ENCODE results near the gene CSH1. TPM values are rescaled to one million over a fixed set of nuclear protein-coding genes. Genes with fewer than 3 reads are reported as not detected.
"Not testable (repeated sequence)": the region's sequence is repeated elsewhere in the genome, so short reads cannot be mapped to it uniquely, and the experiment has no call there.

Gene CSH1
- total RNA-seq, 2 experiments from 2014 or later = not detected

- CTCF ChIA-PET = interaction anchor here (0.7 to 3.7 kb wide), 14 partner anchors 8 to 252 kb away, joined by 3 to 17 read pairs (median 3); partner anchors contain the start of gene GH2
- POLR2A ChIA-PET = interaction anchor here (0.6 kb wide), 1 partner anchor 46 kb away, joined by 7 read pairs; no protein-coding TSS in a partner anchor
Observed at GRCh38 chr17:63911657-63912100, 15.3 kb upstream of the CSH1 start.

- ChIA-PET CTCF (interaction anchor here (1.0 to 3.7 kb wide), 13 partner anchors 8 to 222 kb away, joined by 3 to 17 read pairs (median 4); partner anchors contain the start of gene GH2), POLR2A (interaction anchor here (0.6 kb wide), 1 partner anchor 46 kb away, joined by 7 read pairs; no protein-coding TSS in a partner anchor)
Observed at GRCh38 chr17:63911041-63911635, 14.8 kb upstream of the CSH1 start, which contains the start of gene CSHL1. Gene CSHL1 (minus strand): TSS chr17:63911258. CDS start chr17:63911196, 62 bp downstream.

GRCh38 chr17:63910096-63910495 lies 13.7 kb upstream of the CSH1 start:
- CTCF ChIA-PET = interaction anchor here (1.1 to 3.7 kb wide), 5 partner anchors 29 to 223 kb away, joined by 5 to 17 read pairs (median 10); partner anchors contain the start of gene GH2
- POLR2A ChIA-PET = no interaction called here

DNA sequence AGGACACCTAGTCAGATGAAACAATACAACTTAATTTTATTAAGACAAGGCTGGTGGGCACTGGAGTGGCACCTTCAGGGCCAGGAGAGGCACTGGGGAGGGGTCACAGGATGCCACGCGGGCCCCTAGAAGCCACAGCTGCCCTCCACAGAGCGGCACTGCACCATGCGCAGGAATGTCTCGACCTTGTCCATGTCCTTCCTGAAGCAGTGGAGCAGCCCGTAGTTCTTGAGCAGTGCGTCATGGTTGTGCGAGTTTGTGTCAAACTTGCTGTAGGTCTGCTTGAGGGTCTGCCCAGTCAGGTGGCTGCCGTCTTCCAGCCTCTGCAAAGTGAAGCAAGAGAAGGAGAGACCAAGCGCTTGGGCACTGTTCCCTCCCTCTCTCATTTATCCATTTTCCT lies 13.2 kb upstream of the CSH1 start:
- CTCF ChIA-PET = interaction anchor here (2.4 kb wide), 1 partner anchor 223 kb away, joined by 10 read pairs; no protein-coding TSS in a partner anchor
- POLR2A ChIA-PET = not testable (repeated sequence)

GRCh38 chr17:63907161-63907778 lies 10.9 kb upstream of the CSH1 start:
- POLR2A ChIA-PET = not testable (repeated sequence)
- CTCF ChIA-PET = interaction anchor here (0.8 to 2.2 kb wide), 5 partner anchors 19 to 226 kb away, joined by 3 to 4 read pairs (median 4); no protein-coding TSS in a partner anchor

- CTCF ChIA-PET = interaction anchor here (0.7 to 2.7 kb wide), 6 partner anchors 10 to 140 kb away, joined by 3 to 9 read pairs (median 4); no protein-coding TSS in a partner anchor
- POLR2A ChIA-PET = not testable (repeated sequence)
Observed at GRCh38 chr17:63904796-63905195, 8.4 kb upstream of the CSH1 start.

- POLR2A ChIA-PET = not testable (repeated sequence)
- CTCF ChIA-PET = interaction anchor here (1.1 to 2.7 kb wide), 7 partner anchors 15 to 157 kb away, joined by 3 to 9 read pairs (median 4); no protein-coding TSS in a partner anchor
Observed at GRCh38 chr17:63903787-63904201, 7.4 kb upstream of the CSH1 start.

DNA sequence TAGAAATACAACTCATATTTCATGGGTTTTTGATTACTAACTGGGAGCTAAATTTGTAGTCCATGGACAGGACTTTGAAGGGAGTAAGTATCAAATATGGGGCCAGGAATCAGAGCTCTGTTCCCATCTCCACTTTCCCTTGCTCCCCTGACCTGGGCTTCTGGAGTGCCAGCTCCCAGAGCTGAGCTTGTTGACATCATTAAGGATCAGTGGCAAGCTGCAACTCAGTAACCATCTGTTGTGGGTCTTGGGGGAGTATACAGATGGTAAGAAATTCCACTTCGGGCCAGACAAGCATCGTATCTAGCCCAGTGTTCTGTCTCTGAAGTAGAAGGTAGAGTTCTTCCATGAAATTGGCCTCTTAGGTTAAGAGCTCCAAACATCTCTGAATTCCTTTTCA lies 5.6 kb upstream of the CSH1 start:
- CTCF ChIA-PET = interaction anchor here (0.9 to 1.1 kb wide), 4 partner anchors 12 to 246 kb away, joined by 3 to 4 read pairs (median 3); no protein-coding TSS in a partner anchor
- POLR2A ChIA-PET = not testable (repeated sequence)

GRCh38 chr17:63898899-63899798 lies 2.8 kb upstream of the CSH1 start:
- POLR2A ChIA-PET, CTCF ChIA-PET: not testable (repeated sequence)

- CTCF ChIA-PET = not testable (repeated sequence)
Observed at GRCh38 chr17:63894821-63895220, 1.6 kb downstream of the CSH1 start.

DNA sequence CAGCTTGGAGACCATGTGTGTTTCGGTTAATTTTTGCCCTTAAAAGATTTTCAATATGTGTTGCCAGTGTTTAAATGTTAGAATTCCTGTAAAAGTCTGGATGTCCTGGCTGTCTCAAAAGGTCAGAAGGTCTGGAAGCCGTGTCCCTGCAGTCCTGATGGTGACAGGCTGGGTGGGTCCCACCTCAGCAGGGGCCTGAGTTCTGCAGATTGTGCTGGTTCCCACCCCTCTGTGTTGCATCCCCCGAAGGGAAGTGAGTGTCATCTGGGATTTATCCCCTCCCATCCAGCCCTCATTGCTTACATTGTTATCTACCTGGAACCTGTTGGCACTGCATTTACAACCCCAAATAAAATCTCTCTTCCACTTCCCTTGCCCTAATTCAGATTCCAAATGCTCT lies 2.4 kb downstream of the CSH1 start:
- POLR2A ChIA-PET, CTCF ChIA-PET: not testable (repeated sequence)

More at GRCh38 chr17:63894821-63895220, 1.6 kb downstream of the CSH1 start:
- POLR2A ChIA-PET = not testable (repeated sequence)

- POLR2A ChIA-PET = not testable (repeated sequence)
- CTCF ChIA-PET = interaction anchor here (1.4 kb wide), 1 partner anchor 54 kb away, joined by 3 read pairs; no protein-coding TSS in a partner anchor
Observed at GRCh38 chr17:63892316-63893037, 3.9 kb downstream of the CSH1 start.

- CTCF ChIA-PET = interaction anchor here (0.6 to 1.8 kb wide), 7 partner anchors 13 to 390 kb away, joined by 3 to 4 read pairs (median 3); no protein-coding TSS in a partner anchor
- POLR2A ChIA-PET = not testable (repeated sequence)
Observed at GRCh38 chr17:63889026-63889848, 7.1 kb downstream of the CSH1 start.

- CTCF ChIA-PET, POLR2A ChIA-PET: not testable (repeated sequence)
Observed at GRCh38 chr17:63885119-63885518, 11.3 kb downstream of the CSH1 start.

DNA sequence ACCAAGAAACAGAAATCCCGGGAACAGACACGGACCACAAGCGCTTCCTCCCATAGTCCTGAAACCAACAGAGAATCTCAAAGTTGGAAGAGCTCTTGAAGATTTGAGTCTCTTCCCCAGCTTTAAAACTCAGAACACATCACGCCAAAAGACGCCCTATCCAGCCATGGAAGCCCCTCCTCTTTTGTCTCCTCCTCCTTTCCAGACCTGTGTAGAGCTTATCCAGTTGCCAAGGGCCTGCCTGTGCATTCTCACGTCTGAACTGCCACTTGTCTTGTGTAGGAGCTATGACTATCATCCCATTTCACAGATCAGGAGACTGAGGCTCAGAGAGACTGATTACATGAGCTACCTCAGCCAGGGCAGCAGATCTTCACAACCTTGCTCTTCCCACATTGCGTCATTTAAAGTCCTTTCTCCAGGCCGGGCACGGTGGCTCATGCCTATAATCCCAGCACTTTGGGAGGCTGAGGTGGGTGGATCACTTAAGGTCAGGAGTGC lies 13.7 kb downstream of the CSH1 start:
- POLR2A ChIA-PET = not testable (repeated sequence)
- CTCF ChIA-PET = interaction anchor here (0.7 to 1.2 kb wide), 5 partner anchors 19 to 1449 kb away, joined by 3 to 4 read pairs (median 4); no protein-coding TSS in a partner anchor

DNA sequence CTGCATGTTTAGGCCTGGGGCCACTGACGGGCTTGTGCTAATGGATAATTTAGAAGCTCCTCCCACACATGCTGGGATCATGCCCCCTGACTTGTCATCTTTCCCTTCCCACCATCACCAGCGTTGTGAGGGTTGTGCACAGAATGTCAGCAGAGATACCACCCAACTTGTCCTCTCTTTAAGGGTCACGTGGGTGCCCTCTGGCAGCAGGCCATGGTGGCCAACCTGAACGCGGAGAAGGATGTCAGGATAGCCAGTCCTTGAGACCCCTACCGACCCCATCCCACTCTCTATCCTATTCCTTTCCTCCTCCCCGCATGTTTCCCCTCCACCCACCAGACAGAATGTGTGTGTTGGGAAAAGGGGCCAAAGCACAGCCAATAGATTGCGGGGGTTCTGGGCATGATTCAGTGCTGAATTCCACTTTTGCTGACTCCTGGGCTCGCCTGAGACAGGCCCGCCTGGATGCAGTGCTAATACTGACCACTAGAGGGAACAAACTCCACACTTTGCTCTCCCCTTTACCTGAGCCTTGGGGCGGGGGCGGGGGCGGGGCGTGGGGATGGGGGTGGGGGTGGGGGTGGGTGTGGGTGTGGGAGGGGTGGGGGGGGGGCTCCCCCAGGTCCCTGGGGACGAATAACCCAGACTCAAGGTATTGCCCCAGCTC lies 14.3 kb downstream of the CSH1 start, which contains the start of gene GH2:
Gene GH2 (minus strand): TSS at position 10 of the 667 bp plus-strand sequence. CDS start 143 bp downstream, outside the sequence.
- POLR2A ChIA-PET = no interaction called here
- CTCF ChIA-PET = interaction anchor here (1.4 kb wide), 1 partner anchor 29 kb away, joined by 7 read pairs; the partner anchor contains the start of gene CSHL1

GRCh38 chr17:63881337-63881736 lies 15.0 kb downstream of the CSH1 start:
- POLR2A ChIA-PET = not testable (repeated sequence)
- CTCF ChIA-PET = interaction anchor here (1.4 kb wide), 1 partner anchor 30 kb away, joined by 7 read pairs; the partner anchor contains the start of gene CSHL1

Data from activated CD8-positive, alpha-beta memory T cell treated with anti-CD3 and anti-CD28 coated beads for 36 hours (primary cell).